Nephron progenitor cell (in vitro differentiated cells): ENCODE results near the gene SNN.
A peak's percentile ranks its signal among the peaks of the same experiment; 100 is the strongest.

Experiments
- DNase-seq: peaks from one replicate; pipeline ENCODE4 v3.0.0; 2021
- H3K27ac Mint-ChIP-seq: 2 replicates; pipeline ENCODE4 v1.8.0; 2021; ENCODE audit warnings: mild to moderate bottlenecking, moderate library complexity, mixed read lengths
- H3K27me3 Mint-ChIP-seq: 2 replicates; pipeline ENCODE4 v1.8.0; 2021; ENCODE audit warnings: mild to moderate bottlenecking, low read depth, mixed read lengths; ENCODE audit not compliant: poor library complexity
- H3K36me3 Mint-ChIP-seq: 2 replicates; pipeline ENCODE4 v1.8.0; 2021; ENCODE audit warnings: low read depth, mixed read lengths
- H3K4me1 Mint-ChIP-seq: 2 replicates; pipeline ENCODE4 v1.8.0; 2021; ENCODE audit warnings: mixed read lengths
- H3K4me3 Mint-ChIP-seq: 2 replicates; pipeline ENCODE4 v1.8.0; 2021; ENCODE audit warnings: mild to moderate bottlenecking, moderate library complexity, mixed read lengths
- H3K9me3 Mint-ChIP-seq: 2 replicates; pipeline ENCODE4 v1.8.0; 2021; ENCODE audit warnings: mild to moderate bottlenecking, moderate library complexity, mixed read lengths
- TF ChIP-seq, protein P1 (sequence below): fragments of 200-600 bp; sonication (generic); IDR thresholded peaks from 2 replicates; pipeline ENCODE4 v1.5.0; 2021; ENCODE audit warnings: antibody characterized with exemption

Gene SNN

DNA sequence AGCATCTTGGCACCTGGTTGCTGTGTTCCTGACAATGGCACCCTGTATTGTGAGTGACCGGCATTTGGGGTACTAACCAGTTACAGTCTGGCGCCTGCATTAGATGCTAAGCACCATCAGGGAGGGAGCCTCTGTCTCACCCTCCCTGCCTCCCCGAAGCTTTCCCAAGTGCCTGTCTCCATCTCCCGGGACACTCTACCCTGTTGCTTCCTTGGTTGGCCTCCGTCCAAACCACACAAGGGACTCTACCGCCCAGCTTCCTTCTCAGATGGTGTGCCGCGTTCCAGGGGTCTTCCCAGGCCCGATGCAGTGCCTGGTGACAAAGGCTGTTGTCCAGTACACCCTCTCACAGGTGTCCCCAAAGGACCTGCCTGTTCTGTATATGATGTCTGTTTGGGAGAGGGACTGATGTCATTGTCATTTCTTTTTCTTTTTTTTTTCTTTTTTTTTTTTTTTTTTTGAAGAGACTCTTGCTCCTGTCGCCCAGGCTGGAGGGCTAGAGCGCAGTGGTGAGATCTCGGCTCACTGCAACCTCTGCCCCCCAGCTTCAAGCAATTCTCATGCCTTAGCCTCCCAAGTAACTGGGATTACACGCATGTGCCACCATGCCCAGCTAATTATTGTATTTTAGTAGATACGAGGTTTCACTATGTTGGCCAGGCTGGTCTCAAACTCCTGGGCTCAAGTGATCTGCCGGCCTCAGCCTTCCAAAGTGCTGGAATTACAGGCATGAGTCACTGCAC is 6.7 kb downstream of the SNN start:
- H3K4me3 Mint-ChIP-seq = no peak overlapping the region
- peak overlapping the region; percentile 51 for H3K27ac Mint-ChIP-seq
- no peaks in the 10 kb centered on the region for H3K27me3 Mint-ChIP-seq

DNA sequence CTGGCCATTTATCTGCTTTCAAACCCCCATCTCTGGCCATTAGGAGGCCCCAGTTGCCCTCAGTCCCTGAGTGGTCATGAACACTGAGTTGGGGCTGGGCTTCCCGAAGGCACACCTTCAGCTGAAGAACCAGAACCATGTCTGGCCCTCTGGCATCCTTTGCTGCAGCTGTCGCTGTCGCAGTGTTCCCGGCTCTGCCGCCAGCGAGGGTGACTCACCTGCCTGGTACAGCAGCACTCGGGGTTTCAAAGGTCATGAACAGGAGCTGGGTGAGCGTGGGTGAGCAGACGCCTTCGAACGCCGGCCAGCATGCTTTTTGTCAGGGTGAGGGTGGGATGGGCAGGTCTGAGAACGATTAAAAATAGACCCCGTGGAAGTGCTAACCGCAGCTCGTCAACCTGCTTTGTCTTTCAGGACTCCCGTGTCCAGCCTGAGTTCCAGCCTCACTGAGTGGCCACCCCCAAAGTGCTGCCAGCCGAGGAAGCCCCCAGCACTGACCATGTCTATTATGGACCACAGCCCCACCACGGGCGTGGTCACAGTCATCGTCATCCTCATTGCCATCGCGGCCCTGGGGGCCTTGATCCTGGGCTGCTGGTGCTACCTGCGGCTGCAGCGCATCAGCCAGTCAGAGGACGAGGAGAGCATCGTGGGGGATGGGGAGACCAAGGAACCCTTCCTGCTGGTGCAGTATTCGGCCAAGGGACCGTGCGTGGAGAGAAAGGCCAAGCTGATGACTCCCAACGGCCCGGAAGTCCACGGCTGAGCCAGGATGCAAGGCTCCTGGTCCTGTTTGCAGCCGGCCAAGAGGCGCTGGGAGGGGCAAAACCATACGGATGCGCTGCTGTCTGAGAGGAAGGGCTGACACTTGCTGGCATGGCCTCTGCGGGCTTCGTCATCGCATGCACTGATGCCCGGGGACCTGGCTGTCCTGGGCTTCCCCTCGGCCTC is 7.6 kb downstream of the SNN start:
- Mint-ChIP-seq H3K27me3 (no peaks in the 10 kb centered on the region), H3K27ac (peak overlapping the region; percentile 51), H3K4me1 (peaks cover 37% of the 10 kb centered on the region), H3K4me3 (no peak overlapping the region), H3K36me3 (peaks cover 21% of the 10 kb centered on the region), H3K9me3 (no peaks in the 10 kb centered on the region)
- TF ChIP-seq, protein P1, sequence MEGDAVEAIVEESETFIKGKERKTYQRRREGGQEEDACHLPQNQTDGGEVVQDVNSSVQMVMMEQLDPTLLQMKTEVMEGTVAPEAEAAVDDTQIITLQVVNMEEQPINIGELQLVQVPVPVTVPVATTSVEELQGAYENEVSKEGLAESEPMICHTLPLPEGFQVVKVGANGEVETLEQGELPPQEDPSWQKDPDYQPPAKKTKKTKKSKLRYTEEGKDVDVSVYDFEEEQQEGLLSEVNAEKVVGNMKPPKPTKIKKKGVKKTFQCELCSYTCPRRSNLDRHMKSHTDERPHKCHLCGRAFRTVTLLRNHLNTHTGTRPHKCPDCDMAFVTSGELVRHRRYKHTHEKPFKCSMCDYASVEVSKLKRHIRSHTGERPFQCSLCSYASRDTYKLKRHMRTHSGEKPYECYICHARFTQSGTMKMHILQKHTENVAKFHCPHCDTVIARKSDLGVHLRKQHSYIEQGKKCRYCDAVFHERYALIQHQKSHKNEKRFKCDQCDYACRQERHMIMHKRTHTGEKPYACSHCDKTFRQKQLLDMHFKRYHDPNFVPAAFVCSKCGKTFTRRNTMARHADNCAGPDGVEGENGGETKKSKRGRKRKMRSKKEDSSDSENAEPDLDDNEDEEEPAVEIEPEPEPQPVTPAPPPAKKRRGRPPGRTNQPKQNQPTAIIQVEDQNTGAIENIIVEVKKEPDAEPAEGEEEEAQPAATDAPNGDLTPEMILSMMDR = no peak
- DNase-seq = no peak

More for the DNA sequence above, 6.7 kb downstream of the SNN start:
- Mint-ChIP-seq H3K4me1 (peaks cover 45% of the 10 kb centered on the region), H3K36me3 (peaks cover 20% of the 10 kb centered on the region), H3K9me3 (no peaks in the 10 kb centered on the region)
- TF ChIP-seq, protein P1 = no peak
- DNase-seq = no peak

DNA sequence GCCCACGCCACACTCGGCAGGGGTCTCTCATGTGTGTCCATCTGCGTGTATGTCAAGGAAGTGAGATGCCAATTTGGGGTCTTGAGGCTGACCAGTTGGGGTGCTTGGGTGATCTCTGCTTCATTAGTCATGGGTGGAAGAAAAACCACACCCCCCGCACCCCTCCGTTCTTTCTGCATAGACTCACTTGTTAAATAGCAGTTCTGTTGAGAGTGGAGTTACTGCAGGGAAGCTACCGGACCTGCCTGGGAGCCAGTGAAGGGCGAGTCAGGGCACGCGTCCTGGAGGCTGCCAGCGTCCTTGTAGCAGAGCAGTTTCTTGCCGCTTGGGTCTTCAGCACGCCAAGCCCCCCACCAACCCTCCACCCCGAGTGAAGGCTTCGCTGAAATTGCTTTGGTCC is 8.5 kb downstream of the SNN start:
- Mint-ChIP-seq H3K27me3 (no peaks in the 10 kb centered on the region), H3K9me3 (no peaks in the 10 kb centered on the region), H3K36me3 (peaks cover 25% of the 10 kb centered on the region), H3K4me1 (peaks cover 39% of the 10 kb centered on the region), H3K4me3 (no peak overlapping the region), H3K27ac (peak overlapping the region; percentile 95)
- no peak for DNase-seq
- TF ChIP-seq, protein P1 = no peak

DNA sequence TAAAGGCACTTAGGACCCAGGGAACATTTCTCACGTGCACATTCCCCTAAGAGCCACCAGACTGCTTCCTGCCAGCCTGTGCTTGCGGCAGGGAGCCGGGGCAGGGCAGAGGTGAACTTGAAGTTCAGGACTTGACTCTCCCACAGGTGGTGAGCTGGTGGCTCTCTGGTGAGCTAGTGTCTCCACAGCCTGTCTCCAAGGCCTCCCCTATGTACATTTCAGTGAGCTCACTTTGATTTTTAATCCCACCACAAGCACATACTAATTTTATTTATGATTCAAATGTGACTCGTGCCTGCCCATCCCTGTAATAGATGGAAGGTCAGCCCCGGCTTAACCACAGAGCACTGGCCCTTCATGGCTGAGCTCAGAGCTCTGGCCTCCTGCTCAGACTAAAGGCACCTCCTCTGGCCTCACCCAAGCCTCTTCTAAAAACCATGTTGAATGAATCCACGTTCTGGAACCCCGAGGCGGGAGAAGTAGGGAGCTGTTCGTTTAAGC is 9.2 kb downstream of the SNN start:
- Mint-ChIP-seq H3K9me3 (no peaks in the 10 kb centered on the region), H3K4me1 (peaks cover 33% of the 10 kb centered on the region), H3K36me3 (peaks cover 25% of the 10 kb centered on the region), H3K4me3 (no peak overlapping the region), H3K27ac (peak overlapping the region; percentile 95), H3K27me3 (no peaks in the 10 kb centered on the region)
- TF ChIP-seq, protein P1 = no peak
- DNase-seq = no peak

DNA sequence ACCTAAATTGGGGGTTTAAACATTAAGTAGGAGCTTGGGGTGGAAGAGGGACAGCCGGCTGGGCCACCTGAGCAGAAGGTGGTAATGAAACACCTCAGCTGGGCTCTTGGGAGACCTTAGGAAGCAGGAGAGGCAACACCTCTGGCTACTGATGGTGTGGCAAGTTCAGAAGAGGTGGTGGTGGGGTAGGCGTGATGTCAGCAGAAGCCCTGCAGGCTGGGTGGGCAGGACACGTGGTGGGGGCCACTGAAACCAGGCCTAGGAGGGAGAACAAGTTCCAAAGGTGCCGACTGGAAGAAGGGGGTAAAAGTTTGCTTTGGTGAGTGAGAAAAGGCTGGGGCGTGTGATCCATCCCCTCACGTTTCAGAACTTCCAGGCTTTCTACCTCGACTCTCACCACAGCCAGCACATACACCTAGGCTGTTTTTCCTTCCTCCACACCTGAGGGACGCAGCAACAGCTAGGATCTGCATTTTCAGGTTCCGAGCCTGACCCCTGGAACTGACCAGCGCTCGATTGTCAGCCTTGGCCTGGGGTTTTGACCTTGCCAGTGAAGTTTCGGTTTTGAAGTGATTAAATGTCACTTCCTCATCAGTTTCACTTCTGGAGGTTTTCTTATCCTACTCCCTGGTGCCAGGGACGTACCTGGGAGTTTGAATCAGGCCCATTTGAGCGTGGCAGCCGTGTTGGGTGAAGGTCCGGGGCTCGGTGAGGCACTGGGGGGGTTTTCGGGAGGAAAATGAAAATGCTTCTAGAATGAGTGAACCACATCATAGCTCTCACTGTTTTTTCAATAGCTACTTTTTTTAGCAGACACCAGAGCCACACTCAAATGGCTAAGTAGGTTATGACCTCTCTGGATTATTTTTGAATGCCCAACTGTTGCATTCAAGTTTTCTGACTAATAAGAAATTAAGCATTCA is 10.0 kb downstream of the SNN start:
- peak overlapping the region; percentile 95 for H3K27ac Mint-ChIP-seq
- no peak for DNase-seq
- no peak overlapping the region for H3K4me3 Mint-ChIP-seq
- no peaks in the 10 kb centered on the region for H3K27me3 Mint-ChIP-seq
- H3K9me3 Mint-ChIP-seq = no peaks in the 10 kb centered on the region
- H3K4me1 Mint-ChIP-seq = peaks cover 26% of the 10 kb centered on the region
- peaks cover 32% of the 10 kb centered on the region for H3K36me3 Mint-ChIP-seq
- TF ChIP-seq, protein P1 = no peak
